ENCODE data around the gene INTS11.

INTS11 gene

DNA sequence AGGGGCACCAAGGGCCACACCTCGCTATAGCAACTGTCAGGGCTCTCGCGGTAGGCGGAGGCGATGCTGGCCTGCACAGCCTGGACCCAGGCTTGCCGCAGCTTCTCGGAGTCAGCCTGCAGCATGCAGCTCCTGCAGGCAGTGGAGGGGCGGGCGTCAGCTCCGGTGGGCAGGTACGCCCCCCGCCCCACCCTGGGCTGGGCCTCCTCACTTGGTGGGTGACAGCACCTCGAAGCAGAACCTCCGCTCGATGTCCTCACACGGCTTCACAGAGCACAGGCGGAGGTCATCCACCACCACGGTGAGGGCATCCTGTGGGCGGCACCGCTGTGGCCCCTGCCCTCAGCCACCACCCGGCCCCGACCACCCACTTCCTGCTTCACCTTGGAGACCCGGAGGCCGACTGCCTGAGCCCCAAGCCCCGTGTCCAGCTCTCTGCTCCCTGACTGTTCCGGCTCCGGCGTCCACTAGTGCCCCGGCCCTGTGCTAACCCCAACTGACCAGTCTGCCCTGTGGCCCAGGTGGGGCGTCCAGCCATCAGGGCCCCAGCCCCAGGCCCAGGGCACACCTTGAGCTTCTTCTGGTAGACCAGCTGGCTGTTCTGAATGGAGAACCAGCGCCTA is 26.5 kb downstream of the INTS11 start:
- no peak for DNase-seq

DNA sequence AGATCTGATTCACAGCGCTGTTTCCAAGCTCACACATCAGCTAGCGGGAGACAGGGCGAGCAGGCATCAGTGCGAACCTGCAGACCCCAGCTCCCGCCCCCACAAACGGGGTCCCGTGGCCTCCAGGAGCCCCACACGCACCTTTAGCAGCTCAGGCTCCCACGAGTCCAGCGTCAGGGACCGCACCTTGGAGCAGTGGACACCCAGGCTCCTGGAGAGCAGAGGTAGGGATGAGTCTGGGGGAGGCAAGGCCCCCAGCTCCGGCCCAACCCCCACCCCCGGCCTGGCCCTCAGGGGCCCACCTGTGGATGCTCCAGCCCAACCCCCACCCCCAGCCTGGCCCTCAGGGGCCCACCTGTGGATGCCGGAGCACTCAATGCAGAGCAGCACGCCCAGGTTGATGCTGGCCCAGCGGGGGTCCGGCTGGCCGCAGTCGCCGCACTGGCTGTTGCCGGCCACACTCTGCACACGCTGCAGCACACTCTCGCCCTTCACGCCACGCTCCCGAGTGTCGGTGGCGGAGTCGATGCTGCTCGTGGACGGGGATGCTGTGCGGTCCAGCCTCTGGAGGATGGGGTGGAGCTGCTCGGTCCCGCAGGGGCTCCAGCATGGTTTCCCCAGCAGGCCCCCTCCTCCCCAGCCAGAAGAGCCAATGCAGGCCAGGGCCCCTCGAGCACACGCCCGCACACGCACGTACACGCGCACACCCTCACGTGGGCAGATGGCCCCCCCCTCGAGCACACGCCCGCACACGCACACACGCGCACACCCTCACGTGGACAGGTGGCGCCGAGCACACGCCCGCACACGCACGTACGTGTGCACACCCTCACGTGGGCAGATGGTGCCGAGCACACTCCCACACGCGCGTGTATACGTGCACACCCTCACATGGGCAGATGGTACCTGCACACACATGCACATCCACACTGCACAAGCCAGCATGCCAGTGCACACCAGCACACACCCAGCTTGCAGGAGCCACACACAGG is 28.1 kb downstream of the INTS11 start:
- no peak for DNase-seq

DNA sequence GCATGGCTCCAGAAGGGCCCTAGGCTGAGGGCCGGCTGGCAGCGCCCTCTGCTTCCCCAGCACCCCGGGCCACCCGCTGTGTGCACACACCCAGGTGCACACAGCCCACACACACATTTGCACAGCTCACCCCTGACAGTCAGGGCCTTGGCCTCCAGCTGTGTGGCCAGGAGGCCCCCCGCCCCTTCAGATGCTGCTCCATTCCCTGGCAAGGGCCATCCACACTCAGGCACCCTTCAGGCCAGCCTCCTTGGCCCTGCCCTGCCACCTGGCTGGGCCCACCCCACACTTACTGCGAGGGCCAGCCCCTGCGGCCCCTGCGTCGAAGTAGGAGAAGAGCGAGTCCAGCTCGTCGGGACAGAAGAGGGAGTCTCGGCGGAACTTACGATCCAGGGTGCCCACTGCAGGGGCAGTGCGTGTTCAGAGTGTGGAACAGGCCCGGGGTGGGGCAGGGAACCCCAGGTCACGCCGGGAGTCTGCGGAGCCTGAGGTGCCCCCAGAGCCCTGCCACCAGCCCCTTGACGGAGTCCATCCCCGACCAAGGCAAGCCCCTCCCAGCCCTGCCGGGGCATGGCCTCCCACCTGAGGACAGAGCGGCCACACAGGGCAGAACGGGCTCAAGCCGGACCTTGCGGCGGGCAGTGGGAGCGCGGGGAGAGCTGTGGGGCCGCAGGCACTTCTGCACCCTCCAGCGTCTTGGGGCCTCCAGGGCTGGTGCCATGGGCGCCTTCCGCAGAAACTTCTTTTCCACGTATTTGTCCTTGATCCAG is 29.1 kb downstream of the INTS11 start:
- DNase-seq = no peak

DNA sequence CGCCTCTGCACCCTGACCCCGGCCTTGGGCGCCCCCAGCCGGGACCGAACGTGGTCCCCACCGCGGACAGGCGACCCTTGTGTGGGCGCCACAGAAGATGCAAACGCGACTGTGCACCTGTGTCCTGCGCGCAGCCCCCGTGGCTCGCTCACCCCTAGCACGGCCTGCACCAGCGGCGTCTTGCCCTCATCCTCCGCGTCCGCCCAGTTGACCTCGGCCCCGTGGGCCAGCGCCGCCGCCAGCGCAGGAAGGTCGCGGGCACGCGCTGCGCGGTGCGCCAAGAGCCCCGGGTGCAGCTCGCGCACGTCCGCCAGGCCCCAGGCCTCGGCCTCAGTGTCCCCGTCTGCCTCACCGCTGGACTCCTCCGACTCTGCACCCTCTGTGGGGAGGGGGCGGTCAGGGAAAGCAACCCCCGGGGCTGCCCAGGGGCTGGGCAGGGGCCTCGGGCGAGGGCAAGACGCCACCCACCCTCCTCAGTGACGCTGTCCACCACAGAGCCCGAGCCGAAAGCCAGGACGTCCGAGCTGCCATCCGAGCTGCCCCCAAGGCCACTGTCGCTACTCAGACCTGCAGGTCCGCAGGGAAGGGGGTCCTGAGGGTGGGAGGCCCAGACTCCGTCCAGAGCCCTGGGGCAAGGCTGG is 30.1 kb downstream of the INTS11 start:
- no peak for DNase-seq

DNA sequence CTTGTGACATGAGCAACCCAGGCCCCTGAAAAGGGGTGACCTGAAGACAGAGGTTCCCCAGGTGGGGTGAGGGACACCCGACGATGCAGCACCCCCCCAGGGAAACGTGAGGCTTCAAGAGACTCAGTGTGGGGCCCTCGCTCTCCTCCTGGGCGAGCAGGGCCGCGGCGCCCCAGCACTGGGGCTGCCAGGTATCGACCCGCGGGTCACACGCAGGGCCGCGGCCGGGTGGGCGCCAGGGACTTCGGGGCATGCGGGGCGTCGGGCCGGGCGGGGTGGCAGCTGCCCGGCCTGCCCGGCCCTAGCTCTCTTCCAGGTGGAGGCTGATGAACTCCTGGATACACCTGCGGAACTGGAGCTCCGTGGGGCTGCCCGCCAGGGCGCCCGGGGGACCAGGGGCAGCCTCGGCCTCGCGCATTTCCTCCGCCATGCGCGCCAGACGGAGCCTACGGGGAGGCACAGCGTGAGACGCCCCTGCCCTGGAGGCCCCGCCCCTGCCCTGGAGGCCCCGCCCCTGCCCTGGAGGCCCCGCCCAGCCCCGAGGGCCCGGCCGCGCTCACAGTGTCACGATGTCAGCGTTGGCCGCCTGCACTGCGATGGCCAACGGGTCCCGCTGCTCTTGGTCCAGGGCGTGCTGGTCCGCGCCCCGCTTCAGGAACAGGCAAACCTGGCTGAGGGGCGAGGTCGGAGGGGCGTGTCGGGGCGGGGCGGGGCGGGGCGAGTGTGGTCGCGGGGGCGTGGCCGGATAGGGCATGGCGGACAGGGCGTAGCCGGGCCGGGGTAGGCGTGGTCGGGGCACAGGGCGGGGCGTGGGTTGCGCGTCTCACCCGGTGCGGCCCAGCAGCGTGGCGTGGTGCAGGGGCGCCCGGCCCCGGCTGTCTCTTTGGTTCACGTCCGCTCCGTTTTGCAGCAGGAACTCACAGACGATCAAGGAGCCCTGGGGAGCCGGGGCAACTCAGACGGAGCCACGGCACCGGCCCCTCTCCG is 30.9 kb downstream of the INTS11 start:
- no peak for DNase-seq

DNA sequence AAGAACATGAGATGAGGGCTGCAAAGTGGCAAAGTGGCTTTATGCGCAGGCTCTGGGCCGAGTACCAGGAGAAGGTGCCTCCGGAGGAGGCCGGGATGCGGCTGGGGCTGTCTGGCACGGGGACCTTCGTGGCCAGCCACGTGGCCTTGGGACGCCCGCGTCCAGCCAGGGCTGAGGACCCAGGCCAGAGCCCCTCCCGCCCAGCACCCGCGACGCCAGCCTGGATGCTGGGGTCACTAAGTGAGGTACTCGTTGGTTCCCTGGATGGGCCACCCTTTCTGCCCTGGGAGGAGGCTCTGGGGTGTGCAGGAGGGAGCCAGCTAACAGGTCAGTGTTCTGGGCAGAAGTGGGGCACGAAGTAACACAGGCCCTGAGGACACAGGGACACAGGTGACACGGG is 31.6 kb downstream of the INTS11 start:
- no peak for DNase-seq

DNA sequence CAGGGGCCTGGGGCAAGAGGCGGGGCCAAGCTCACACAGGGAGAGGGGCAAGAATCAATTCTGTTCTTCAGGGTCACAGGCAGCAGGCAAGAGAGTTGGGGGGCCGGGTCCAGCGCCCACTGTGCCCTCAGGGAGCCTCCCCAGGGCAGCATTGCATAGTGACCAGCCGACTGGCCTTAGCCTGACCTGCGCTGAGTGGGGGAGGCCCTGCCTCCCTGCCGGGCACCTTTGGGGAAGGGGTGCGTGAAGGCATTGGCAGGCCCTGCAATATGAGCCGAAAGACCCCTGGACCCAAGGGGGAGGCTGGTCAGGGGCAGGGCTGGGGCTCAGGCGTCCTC is 32.0 kb downstream of the INTS11 start:
- no peak for DNase-seq

DNA sequence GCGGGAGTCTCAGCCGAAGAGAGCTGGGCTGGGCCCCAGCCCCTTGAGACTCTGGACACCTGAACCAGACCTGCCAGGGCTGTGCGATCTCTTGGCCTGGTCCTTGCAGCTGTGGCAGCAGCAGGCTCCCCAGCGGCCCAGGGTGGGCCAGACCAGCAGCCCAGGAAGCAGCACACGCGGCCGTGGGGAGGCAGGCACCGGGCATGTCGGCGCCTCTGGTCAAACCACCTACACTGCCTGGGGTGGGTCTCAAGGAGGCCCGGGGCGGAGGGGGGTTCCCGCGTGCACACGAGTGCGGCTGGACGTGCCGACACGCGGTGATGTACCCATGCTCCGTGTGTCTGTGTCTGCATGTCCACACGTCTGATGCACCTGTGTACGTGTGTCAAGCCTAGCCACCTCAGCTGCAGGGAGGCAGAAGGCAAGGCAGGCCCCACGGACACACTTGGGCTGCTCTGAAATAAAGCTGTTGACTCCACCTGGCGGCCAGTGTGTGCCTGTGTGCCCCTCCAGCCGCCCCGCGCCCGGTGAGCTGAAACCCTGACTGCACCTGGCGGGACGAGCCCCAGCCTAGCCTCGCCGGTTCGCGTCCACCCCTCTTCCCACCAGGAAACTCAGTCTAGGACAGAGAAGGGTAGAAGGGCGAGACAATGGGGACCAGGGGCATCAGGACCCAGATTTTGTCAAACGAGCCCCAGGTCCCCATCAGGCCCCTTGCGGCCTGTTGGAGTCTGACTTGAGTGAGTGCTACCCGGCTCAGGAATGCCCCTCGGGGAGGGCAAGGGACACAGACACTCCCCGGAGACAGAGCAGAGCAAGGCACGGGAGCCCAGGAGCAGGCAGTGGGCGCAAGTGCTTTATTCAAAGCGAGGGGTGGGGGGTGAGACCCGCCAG is 32.7 kb downstream of the INTS11 start:
- DNase-seq = no peak

DNA sequence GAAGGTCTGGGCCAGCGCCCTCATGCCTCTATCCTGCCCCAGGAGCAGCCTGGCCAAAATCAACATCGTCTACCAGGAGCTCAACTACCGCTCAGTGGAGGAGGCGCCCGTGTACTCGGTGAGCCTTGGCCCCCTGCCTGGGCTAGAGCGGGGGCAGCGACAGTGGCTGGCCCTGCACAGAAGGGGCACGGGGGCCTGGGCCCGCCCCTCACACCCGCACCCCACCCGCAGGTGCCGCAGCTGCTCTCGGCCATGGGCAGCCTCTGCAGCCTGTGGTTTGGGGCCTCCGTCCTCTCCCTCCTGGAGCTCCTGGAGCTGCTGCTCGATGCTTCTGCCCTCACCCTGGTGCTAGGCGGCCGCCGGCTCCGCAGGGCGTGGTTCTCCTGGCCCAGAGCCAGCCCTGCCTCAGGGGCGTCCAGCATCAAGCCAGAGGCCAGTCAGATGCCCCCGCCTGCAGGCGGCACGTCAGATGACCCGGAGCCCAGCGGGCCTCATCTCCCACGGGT is 33.4 kb downstream of the INTS11 start:
- no peak for DNase-seq

DNA sequence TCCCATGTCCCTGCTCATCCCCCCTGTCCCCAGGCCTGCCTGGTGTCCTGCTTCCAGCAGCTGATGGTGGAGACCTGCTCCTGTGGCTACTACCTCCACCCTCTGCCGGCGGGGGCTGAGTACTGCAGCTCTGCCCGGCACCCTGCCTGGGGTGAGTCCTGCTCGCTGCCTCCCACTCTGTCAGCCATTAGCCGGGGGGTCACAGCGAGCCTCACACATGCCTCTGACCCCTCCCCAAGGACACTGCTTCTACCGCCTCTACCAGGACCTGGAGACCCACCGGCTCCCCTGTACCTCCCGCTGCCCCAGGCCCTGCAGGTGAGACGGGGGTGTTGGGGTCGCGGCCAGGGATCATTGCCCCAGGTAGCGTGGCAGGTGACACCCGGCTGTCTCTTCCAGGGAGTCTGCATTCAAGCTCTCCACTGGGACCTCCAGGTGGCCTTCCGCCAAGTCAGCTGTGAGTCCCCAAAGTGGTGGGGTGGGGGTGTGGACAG is 34.2 kb downstream of the INTS11 start:
- no peak for DNase-seq

DNA sequence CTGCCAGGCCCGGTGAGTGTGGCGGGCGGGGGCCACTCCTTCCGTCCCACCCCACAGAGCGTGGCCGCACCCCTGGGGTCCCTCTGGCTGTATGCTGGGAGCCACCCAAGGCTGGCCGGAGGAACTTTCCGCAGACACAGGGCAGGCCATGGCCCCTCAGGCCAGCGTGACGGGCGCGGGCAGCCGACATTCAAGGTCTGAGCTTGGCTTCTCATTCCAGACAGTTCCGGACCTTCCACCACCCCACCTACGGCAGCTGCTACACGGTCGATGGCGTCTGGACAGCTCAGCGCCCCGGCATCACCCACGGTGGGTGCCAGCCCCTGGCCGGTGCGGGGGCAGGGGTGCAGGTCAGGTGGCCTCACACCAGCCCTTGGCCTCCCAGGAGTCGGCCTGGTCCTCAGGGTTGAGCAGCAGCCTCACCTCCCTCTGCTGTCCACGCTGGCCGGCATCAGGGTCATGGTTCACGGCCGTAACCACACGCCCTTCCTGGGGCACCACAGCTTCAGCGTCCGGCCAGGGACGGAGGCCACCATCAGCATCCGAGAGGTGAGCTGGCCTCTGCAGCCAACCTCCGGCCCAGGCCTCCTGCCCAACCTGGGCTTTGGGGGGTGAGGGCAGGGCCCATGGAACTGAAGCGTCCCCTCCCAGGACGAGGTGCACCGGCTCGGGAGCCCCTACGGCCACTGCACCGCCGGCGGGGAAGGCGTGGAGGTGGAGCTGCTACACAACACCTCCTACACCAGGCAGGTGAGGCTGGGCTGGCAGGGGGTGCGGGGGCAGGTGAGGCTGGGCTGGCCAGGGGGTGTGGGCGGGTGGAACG is 37.0 kb downstream of the INTS11 start:
- DNase-seq = no peak

DNA sequence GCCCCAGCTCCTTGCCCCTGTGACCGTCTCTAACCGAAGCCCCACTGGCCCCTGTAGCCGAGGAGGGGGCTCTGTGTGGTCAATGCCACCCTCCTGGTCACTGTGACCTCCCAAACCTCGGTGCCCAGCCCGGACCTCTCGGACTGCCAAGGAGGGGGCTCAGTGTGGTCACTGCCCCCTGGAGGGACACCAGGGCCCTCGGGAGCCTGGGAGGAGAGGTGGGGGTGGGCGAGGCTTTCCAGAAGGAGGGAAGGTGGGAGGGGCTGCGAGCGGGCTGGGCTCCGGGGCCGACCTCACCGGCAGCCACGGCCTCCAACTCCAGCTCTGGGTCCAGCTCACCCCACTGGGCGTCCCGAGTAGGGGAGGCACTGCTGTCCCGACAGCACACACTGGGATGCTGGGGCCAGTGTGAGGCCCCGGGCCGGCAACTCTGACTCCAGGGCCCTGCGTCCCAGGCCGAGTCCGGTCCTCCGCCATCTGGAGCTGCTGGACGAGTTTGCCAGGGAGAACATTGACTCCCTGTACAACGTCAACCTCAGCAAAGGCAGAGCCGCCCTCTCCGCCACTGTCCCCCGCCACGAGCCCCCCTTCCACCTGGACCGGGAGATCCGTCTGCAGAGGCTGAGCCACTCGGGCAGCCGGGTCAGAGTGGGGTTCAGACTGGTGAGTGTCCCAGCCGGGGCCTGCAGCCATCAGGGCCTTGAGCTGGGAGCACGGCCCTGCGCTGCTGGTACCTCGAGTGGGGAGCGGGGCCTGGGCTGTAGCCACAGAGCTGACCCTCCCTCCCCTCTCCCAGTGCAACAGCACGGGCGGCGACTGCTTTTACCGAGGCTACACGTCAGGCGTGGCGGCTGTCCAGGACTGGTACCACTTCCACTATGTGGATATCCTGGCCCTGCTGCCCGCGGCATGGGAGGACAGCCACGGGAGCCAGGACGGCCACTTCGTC is 37.9 kb downstream of the INTS11 start:
- no peak for DNase-seq

DNA sequence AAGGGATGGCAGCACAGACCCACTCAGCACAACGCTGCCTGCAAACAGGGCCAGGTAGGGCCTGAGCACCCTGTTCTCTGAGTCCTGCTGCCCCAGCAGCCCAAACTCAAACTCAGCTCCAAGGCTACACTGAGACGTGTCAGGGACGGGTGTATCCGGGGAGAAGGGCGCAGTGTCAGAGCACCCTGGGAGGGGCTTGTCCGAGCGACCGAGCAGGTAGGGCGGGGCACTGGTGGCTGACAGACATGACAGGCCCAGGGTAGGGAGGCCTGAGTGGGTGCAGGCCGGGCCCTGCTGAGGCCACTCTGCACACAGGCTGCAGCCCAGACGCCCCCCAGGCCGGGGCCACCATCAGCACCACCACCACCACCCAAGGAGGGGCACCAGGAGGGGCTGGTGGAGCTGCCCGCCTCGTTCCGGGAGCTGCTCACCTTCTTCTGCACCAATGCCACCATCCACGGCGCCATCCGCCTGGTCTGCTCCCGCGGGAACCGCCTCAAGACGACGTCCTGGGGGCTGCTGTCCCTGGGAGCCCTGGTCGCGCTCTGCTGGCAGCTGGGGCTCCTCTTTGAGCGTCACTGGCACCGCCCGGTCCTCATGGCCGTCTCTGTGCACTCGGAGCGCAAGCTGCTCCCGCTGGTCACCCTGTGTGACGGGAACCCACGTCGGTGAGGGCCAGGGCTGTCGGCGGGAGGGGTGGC is 38.7 kb downstream of the INTS11 start:
- no peak for DNase-seq

DNA sequence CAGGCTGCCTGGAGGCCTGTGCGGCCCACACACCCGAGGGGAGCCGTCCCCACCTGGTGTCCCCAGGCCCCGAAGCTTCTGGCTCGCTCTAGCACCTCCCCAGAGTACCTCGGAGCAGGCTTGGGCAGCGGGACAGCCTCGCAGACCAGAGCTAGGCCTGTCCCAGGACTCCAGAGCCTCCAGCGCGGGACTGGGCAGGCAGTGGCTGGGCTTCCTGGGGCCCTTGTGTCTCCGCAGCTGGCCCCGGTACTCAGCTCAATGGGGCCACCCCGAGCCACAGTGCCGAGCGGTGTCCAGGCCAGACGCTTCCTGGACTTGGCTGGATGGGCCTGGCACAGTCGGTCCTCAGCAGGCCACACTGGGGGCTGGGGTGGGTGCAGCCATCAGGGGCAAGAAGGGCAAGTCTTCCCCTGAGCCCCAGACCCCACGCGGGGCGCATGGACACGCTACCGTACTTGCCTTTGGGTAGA is 39.3 kb downstream of the INTS11 start:
- no peak for DNase-seq

DNA sequence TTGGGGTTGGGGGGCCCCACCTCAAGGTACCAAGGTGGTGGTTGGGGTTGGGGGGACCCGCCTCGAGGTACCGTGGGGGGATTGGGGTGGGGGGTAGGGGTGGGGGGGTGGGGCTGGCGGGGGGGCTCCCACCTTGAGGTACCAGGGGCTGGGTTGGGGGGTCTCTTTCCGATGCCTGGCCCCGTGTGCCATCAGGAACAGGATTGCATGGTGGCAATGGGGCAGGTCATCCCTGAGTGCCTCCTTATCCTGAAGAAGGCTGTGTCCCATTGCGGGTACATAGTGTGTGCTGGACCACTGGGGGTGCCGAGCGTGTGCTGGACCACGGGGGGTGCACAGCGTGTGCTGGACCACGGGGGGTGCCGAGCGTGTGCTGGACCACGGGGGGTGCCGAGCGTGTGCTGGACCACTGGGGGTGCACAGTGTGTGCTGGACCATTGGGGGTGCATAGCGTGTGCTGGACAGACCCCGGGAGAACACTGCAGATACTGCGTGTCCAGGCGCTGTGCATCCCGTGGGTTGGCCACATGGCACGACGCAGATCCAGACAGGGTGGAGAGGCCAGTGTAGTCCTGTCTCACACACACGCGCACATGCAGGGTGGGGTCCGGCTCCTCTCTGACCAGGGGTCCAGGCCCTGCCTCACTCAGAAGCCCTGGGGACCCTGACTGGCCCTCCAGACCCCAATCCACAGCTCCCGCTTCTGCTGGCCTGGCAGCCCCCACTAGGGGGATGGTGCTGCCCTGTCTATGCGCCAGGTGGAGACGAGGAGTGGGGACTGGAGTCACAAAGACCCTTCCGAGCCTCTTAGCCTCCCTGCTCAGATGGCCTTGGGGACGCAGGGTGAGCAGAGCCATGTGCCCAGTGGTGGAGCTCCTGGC is 40.0 kb downstream of the INTS11 start:
- no peak for DNase-seq

DNA sequence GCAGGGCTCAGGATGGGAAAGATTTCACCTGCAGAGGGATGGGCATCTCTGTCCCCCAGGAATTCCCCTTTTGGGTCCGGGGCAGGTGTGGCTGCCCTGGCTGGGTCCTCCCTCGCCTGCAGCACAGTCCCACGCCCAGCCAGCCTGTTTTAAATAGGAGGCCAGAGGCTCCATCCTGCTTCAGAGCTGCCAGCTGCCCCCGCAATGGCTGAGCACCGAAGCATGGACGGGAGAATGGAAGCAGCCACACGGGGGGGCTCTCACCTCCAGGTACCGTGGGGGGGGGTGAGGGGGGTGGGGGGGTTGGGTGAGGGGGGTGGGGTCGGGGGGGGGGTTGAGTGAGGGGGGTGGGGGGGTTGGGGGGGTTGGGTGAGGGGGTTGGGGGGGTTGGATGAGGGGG is 40.6 kb downstream of the INTS11 start:
- no peak for DNase-seq
